ENCODE data around the gene PIP. TPM values are rescaled to one million over a fixed set of nuclear protein-coding genes. Genes with fewer than 3 reads are reported as not detected.
"Not testable (repeated sequence)": the region's sequence is repeated elsewhere in the genome, so short reads cannot be mapped to it uniquely, and the experiment has no call there.

Gene PIP
- polyA plus RNA-seq, 1 of the 3 experiments (the other 2 are of a cell fraction), result not detected

DNA sequence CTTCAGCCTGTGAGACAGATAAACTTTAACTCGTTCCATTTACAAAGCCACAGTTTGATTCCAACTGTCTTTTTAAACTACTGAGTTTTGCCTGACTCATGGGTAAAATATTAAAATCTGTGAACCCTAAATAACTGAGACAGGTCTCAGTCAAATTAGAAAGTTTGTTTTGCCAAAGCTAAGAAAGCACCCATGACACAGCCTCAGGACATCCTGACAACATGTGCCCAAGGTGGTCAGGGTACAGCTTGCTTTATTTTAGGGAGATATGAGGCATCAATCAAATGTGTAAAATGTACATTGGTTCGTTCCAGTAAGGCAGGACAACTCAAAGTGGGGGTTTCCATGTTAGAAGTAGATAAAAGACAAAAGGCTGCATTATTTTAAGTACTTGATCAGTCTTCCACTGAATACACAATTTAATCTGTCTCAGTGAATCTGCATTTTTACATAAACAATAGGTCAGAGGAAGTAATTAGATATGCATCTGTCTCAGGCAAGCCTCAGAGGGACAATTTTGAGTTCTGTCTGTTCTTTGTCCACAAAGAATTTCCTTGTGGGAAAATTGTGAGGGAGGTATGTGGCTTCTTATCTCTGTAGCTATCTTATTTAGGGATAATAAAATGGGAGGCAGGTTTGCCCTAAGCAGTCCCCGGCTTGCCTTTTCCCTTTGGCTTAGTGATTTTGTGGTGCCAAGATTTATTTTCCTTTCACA lies 11.0 kb upstream of the PIP start:
- Histone ChIP-seq H3K9me2 (peaks cover 5% of the 10 kb centered on the region; the same call in 1 of the 2 replicates), H2AFZ (ENCODE audit: low read depth) (no peak overlapping the region), H3K4me3 (ENCODE audit: low read depth in 2 of 2, low read length in 1 of 2) (no peak overlapping the region), H3K4me2 (no peak overlapping the region), H3K27ac (ENCODE audit: low read depth in 2 of 2, low read length in 1 of 2) (no peak overlapping the region), H3K9ac (no peak overlapping the region), H3K4me1 (ENCODE audit: control insufficient read depth in 1 of 2, insufficient read depth in 2 of 2, low read depth in 1 of 2, low read length in 1 of 2) (no peaks in the 10 kb centered on the region), H3K27me3 (ENCODE audit: insufficient read depth) (no peaks in the 10 kb centered on the region), H3K9me3 (peaks cover 3% of the 10 kb centered on the region; the same call in 1 of the 2 replicates), H3K79me2 (ENCODE audit: insufficient read depth) (no peaks in the 10 kb centered on the region), H4K20me1 (ENCODE audit: insufficient read depth) (no peaks in the 10 kb centered on the region), H3K36me3 (replicated peaks in 1 of 2; ENCODE audit: control insufficient read depth in 1 of 2, insufficient read depth in 2 of 2, low read length in 1 of 2) (no peaks in the 10 kb centered on the region), H3F3A (replicated peaks; ENCODE audit: insufficient read depth) (no peaks in the 10 kb centered on the region)
- TF ChIP-seq ZBTB33 (IDR thresholded peaks at IDR 0.05; ENCODE audit: borderline replicate concordance, low read depth), result no peak
- TF ChIP-seq MXI1 (IDR thresholded peaks at IDR 0.05; ENCODE audit: low read depth, low read length), result no peak
- TF ChIP-seq, protein P1, sequence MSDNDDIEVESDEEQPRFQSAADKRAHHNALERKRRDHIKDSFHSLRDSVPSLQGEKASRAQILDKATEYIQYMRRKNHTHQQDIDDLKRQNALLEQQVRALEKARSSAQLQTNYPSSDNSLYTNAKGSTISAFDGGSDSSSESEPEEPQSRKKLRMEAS (IDR thresholded peaks at IDR 0.05; ENCODE audit: low read depth), result no peak
- TF ChIP-seq IRF3 (IDR thresholded peaks at IDR 0.05; ENCODE audit: low read depth, low read length), result no peak
- TF ChIP-seq SMC3 (IDR thresholded peaks at IDR 0.05; ENCODE audit: low read depth, low read length), result no peak
- TF ChIP-seq POLR2AphosphoS5 (IDR thresholded peaks at IDR 0.05; ENCODE audit: low read depth, low read length), result no peak
- TF ChIP-seq, protein P2, sequence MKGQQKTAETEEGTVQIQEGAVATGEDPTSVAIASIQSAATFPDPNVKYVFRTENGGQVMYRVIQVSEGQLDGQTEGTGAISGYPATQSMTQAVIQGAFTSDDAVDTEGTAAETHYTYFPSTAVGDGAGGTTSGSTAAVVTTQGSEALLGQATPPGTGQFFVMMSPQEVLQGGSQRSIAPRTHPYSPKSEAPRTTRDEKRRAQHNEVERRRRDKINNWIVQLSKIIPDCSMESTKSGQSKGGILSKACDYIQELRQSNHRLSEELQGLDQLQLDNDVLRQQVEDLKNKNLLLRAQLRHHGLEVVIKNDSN (IDR thresholded peaks at IDR 0.05; ENCODE audit: borderline replicate concordance, low read depth), result no peak
- TF ChIP-seq REST (IDR thresholded peaks at IDR 0.05; ENCODE audit: low read depth, low read length), result no peak
- TF ChIP-seq FOSL2 (IDR thresholded peaks at IDR 0.05; ENCODE audit: borderline replicate concordance, low read depth), result no peak
- TF ChIP-seq RXRA (IDR thresholded peaks at IDR 0.05; ENCODE audit: borderline replicate concordance, low read depth), result no peak
- TF ChIP-seq GABPA (IDR thresholded peaks at IDR 0.05; ENCODE audit: low read depth), result no peak
- TF ChIP-seq EP300 (IDR thresholded peaks at IDR 0.05; ENCODE audit: borderline replicate concordance in 1 of 2, low read depth in 1 of 2, low read length in 1 of 2), result no peak
- TF ChIP-seq TCF12 (IDR thresholded peaks at IDR 0.05), result no peak
- DNase-seq, result no peak
- POLR2A ChIA-PET, result no interaction called here
- under 1% methylated on average over 3 of the region's 3 CpGs for WGBS (ENCODE audit: low lambda C conversion rate)
- CTCF ChIA-PET, result no interaction called here

GRCh38 chr7:143123326-143123725 lies 8.6 kb upstream of the PIP start:
- CTCF ChIA-PET; H3K9me2 ChIP-seq; H3K36me3 ChIP-seq (replicated peaks in 1 of 2; ENCODE audit: control insufficient read depth in 1 of 2, insufficient read depth in 2 of 2, low read length in 1 of 2); H3K4me1 ChIP-seq (ENCODE audit: control insufficient read depth in 1 of 2, insufficient read depth in 2 of 2, low read depth in 1 of 2, low read length in 1 of 2); H3K4me3 ChIP-seq (ENCODE audit: low read depth in 2 of 2, low read length in 1 of 2); H3K79me2 ChIP-seq (ENCODE audit: insufficient read depth); H4K20me1 ChIP-seq (ENCODE audit: insufficient read depth); H3K4me2 ChIP-seq; H3K9ac ChIP-seq; H3K27me3 ChIP-seq (ENCODE audit: insufficient read depth); H3K27ac ChIP-seq (ENCODE audit: low read depth in 2 of 2, low read length in 1 of 2); H2AFZ ChIP-seq (ENCODE audit: low read depth); H3K9me3 ChIP-seq; H3F3A ChIP-seq (replicated peaks; ENCODE audit: insufficient read depth); POLR2A ChIA-PET; DNase-seq: not testable (repeated sequence)
- WGBS (ENCODE audit: low lambda C conversion rate), result 15% methylated on average over 9 of the region's 9 CpGs
